Diencephalon (tissue), 1 donor: ENCODE results near the gene STAT4. TPM values are rescaled to one million over a fixed set of nuclear protein-coding genes. Genes with fewer than 3 reads are reported as not detected.

ENCODE experiments used
- small RNA-seq: library from RNA; depleted of rRNA; stranded (forward); fragments of <200 nt; gene quantifications from one replicate; pipeline ENCODE3, GENCODE V24; 2014
- total RNA-seq: library from RNA; depleted of rRNA; stranded (reverse); fragments of >200 nt; gene quantifications from one replicate; pipeline ENCODE4 v1.2.3, GENCODE V29; 2014

The STAT4 gene
- 16.1 TPM for total RNA-seq

GRCh38 chr2:191150600-191151330, at the start of gene STAT4:
Gene STAT4 (minus strand): TSS chr2:191150994. CDS start chr2:191148203, 2,791 bp downstream.

DNA sequence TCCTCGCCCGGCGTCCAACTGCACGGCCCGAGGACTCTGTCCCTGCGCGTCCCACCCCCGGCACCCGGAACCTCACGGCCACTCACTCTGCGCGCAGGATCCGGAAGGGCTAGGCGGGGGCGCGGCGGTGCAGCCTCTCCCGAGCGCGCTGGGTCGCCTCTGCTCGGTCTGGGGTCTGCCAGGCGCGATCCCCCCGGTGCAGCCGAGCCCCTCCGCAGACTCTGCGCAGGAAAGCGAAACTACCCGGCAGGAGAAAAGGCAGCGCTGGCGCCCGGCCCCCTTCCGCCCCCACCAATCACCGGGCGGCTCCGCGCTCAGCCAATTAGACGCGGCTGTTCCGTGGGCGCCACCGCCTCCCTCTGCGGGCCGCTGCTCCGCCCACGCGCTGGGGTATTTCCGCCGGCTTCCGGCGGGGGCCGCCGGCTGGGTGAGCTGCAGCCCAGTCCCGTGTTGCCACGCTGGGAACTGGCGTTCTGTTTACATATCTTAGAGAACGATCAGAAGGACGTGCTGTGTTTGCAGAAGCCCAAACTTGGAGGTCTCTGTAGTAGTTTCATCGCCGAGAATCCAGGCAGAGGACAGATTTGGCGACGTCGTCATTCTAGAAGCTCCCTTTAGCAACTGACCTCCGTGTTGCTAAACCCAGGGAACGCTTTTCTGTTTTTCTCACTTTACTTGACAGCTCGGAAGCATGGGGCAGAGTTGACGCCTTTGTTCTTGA, 136.7 kb downstream of the STAT4 start, which contains the start of gene STAT1:
STAT1 (minus strand) TSS at position 240 of the 721 bp plus-strand sequence. CDS start 4,168 bp downstream, outside the sequence.

Small RNA genes within 50 kb of the gene (small RNA-seq; reads per million reads assigned to genes)
- not detected for gene RNU6-959P

Other genes starting within 250 kb of the STAT4 start
- gene STAT1, start 136.8 kb downstream of the STAT4 start, total RNA-seq = 36.4 TPM
- gene MYO1B, start 94.4 kb upstream of the STAT4 start, total RNA-seq = 90.0 TPM